ENCODE measurements around the gene SPATA25. TPM values are rescaled to one million over a fixed set of nuclear protein-coding genes. Genes with fewer than 3 reads are reported as not detected.
A peak's percentile ranks its signal among the peaks of the same experiment; 100 is the strongest.

SPATA25 gene
- total RNA-seq, 6 experiments from 2014 or later, result 0.35 to 0.74 (median 0.47) TPM

GRCh38 chr20:45909336-45909808 is 21.9 kb upstream of the SPATA25 start:
- Mint-ChIP-seq H3K27ac (no peak overlapping the region), H3K4me1 (ENCODE audit: low read depth) (peaks cover 40% of the 10 kb centered on the region), H3K4me3 (no peak overlapping the region), H3K36me3 (ENCODE audit: low read depth) (peaks cover 5% of the 10 kb centered on the region), H3K9me3 (no peaks in the 10 kb centered on the region), H3K27me3 (ENCODE audit: insufficient read depth) (peaks cover 9% of the 10 kb centered on the region)
- no peak for DNase-seq
- no peak for TF ChIP-seq CTCF (IDR thresholded peaks at IDR 0.05)

GRCh38 chr20:45908084-45908483 is 20.7 kb upstream of the SPATA25 start:
- H3K4me1 Mint-ChIP-seq (ENCODE audit: low read depth), result peaks cover 40% of the 10 kb centered on the region
- no peak overlapping the region for H3K27ac Mint-ChIP-seq
- peaks cover 5% of the 10 kb centered on the region for H3K36me3 Mint-ChIP-seq (ENCODE audit: low read depth)
- no peak for TF ChIP-seq CTCF (IDR thresholded peaks at IDR 0.05)
- H3K9me3 Mint-ChIP-seq, result no peaks in the 10 kb centered on the region
- peaks cover 7% of the 10 kb centered on the region for H3K27me3 Mint-ChIP-seq (ENCODE audit: insufficient read depth)
- no peak for DNase-seq
- H3K4me3 Mint-ChIP-seq, result no peak overlapping the region

- Mint-ChIP-seq H3K4me3 (no peak overlapping the region), H3K4me1 (ENCODE audit: low read depth) (peaks cover 38% of the 10 kb centered on the region), H3K27me3 (ENCODE audit: insufficient read depth) (peaks cover 9% of the 10 kb centered on the region), H3K27ac (no peak overlapping the region), H3K36me3 (ENCODE audit: low read depth) (peaks cover 5% of the 10 kb centered on the region), H3K9me3 (no peaks in the 10 kb centered on the region)
- no peak for DNase-seq
- TF ChIP-seq CTCF (IDR thresholded peaks at IDR 0.05), result no peak
Observed at GRCh38 chr20:45907219-45907948, 20.0 kb upstream of the SPATA25 start.

GRCh38 chr20:45905505-45906079 is 18.2 kb upstream of the SPATA25 start:
- H3K36me3 Mint-ChIP-seq (ENCODE audit: low read depth), result peaks cover 2% of the 10 kb centered on the region
- peak; percentile 94 for DNase-seq
- no peaks in the 10 kb centered on the region for H3K9me3 Mint-ChIP-seq
- H3K4me1 Mint-ChIP-seq (ENCODE audit: low read depth), result peaks cover 23% of the 10 kb centered on the region
- no peak for TF ChIP-seq CTCF (IDR thresholded peaks at IDR 0.05)
- H3K27me3 Mint-ChIP-seq (ENCODE audit: insufficient read depth), result peaks cover 9% of the 10 kb centered on the region
- H3K27ac Mint-ChIP-seq, result peak overlapping the region; percentile 85
- H3K4me3 Mint-ChIP-seq, result peak overlapping the region; percentile 46

- peak overlapping the region; percentile 85 for H3K27ac Mint-ChIP-seq
- no peak for TF ChIP-seq CTCF (IDR thresholded peaks at IDR 0.05)
- no peaks in the 10 kb centered on the region for H3K36me3 Mint-ChIP-seq (ENCODE audit: low read depth)
- peaks cover 20% of the 10 kb centered on the region for H3K4me1 Mint-ChIP-seq (ENCODE audit: low read depth)
- H3K9me3 Mint-ChIP-seq, result no peaks in the 10 kb centered on the region
- H3K27me3 Mint-ChIP-seq (ENCODE audit: insufficient read depth), result peaks cover 9% of the 10 kb centered on the region
- no peak for DNase-seq
- H3K4me3 Mint-ChIP-seq, result peak overlapping the region; percentile 46
Observed at GRCh38 chr20:45904583-45905504, 17.4 kb upstream of the SPATA25 start.
